ENCODE results near the gene SLC6A20. TPM values are rescaled to one million over a fixed set of nuclear protein-coding genes. Genes with fewer than 3 reads are reported as not detected.

The SLC6A20 gene
- total and polyA plus RNA-seq, 4 donors, result 0.08 to 0.16 (median 0.10) TPM; not detected in 1

DNA sequence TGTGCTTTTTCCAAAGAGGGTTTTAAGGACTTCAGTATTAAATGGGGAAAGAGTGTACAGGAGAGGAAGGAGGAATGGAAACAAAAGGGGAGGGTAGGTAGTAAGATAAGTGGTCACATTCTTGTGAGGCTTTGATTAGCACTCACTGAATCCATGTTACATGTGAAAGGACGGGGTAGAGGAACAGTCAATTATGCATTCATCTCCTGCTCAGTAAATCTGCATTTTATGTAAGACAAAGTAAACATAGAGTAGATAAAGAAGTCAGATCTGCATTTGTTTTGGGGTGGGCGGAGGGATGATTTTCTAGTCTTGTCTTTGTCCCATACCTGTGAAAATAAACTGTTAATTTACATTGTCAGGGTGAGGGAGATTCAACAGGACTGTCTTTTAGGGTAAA lies 56.3 kb downstream of the SLC6A20 start:
- peaks cover 0 to 9% (median 0%) of the 10 kb centered on the region in 4 donors for H3K4me1 ChIP-seq (ENCODE audit: control insufficient read depth in 4 of 4, insufficient read depth in 4 of 4, low read length in 3 of 4)
- H3K36me3 ChIP-seq (ENCODE audit: control insufficient read depth in 4 of 4, insufficient read depth in 3 of 4, low read depth in 1 of 4, low read length in 3 of 4), result peaks cover 10 to 59% (median 44%) of the 10 kb centered on the region in 4 donors
- no peaks in the 10 kb centered on the region for H3K27me3 ChIP-seq (ENCODE audit: control insufficient read depth in 4 of 4, insufficient read depth in 4 of 4, low read length in 3 of 4)
- no peak overlapping the region for H3K9ac ChIP-seq (ENCODE audit: low read depth in 1 of 2, low read length in 2 of 2)
- TF ChIP-seq YY1 (IDR thresholded peaks at IDR 0.05), result no peak
- TF ChIP-seq JUND (IDR thresholded peaks at IDR 0.05), result no peak
- TF ChIP-seq, protein P1, sequence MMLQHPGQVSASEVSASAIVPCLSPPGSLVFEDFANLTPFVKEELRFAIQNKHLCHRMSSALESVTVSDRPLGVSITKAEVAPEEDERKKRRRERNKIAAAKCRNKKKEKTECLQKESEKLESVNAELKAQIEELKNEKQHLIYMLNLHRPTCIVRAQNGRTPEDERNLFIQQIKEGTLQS (IDR thresholded peaks at IDR 0.05), result no peak
- TF ChIP-seq SP1 (IDR thresholded peaks at IDR 0.05), result no peak
- no peak for TF ChIP-seq FOXA2 (IDR thresholded peaks at IDR 0.05)
- TF ChIP-seq GABPA (IDR thresholded peaks at IDR 0.05 in 1 of 2, conservative IDR thresholded peaks at IDR 0.05 in 1 of 2), result no peak
- TF ChIP-seq HNF4G (IDR thresholded peaks at IDR 0.05), result no peak
- TF ChIP-seq, protein P2, sequence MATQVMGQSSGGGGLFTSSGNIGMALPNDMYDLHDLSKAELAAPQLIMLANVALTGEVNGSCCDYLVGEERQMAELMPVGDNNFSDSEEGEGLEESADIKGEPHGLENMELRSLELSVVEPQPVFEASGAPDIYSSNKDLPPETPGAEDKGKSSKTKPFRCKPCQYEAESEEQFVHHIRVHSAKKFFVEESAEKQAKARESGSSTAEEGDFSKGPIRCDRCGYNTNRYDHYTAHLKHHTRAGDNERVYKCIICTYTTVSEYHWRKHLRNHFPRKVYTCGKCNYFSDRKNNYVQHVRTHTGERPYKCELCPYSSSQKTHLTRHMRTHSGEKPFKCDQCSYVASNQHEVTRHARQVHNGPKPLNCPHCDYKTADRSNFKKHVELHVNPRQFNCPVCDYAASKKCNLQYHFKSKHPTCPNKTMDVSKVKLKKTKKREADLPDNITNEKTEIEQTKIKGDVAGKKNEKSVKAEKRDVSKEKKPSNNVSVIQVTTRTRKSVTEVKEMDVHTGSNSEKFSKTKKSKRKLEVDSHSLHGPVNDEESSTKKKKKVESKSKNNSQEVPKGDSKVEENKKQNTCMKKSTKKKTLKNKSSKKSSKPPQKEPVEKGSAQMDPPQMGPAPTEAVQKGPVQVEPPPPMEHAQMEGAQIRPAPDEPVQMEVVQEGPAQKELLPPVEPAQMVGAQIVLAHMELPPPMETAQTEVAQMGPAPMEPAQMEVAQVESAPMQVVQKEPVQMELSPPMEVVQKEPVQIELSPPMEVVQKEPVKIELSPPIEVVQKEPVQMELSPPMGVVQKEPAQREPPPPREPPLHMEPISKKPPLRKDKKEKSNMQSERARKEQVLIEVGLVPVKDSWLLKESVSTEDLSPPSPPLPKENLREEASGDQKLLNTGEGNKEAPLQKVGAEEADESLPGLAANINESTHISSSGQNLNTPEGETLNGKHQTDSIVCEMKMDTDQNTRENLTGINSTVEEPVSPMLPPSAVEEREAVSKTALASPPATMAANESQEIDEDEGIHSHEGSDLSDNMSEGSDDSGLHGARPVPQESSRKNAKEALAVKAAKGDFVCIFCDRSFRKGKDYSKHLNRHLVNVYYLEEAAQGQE (IDR thresholded peaks at IDR 0.05), result no peak
- no peak for TF ChIP-seq EGR1 (IDR thresholded peaks at IDR 0.05; ENCODE audit: low read depth in 2 of 2)
- no peak for TF ChIP-seq HNF4A (conservative IDR thresholded peaks at IDR 0.05)
- TF ChIP-seq, protein P3, sequence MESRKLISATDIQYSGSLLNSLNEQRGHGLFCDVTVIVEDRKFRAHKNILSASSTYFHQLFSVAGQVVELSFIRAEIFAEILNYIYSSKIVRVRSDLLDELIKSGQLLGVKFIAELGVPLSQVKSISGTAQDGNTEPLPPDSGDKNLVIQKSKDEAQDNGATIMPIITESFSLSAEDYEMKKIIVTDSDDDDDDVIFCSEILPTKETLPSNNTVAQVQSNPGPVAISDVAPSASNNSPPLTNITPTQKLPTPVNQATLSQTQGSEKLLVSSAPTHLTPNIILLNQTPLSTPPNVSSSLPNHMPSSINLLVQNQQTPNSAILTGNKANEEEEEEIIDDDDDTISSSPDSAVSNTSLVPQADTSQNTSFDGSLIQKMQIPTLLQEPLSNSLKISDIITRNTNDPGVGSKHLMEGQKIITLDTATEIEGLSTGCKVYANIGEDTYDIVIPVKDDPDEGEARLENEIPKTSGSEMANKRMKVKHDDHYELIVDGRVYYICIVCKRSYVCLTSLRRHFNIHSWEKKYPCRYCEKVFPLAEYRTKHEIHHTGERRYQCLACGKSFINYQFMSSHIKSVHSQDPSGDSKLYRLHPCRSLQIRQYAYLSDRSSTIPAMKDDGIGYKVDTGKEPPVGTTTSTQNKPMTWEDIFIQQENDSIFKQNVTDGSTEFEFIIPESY (IDR thresholded peaks at IDR 0.05), result no peak
- TF ChIP-seq TAF1 (conservative IDR thresholded peaks at IDR 0.05), result no peak
- no peak for TF ChIP-seq NR2F2 (IDR thresholded peaks at IDR 0.05)
- no peak for TF ChIP-seq RAD21 (IDR thresholded peaks at IDR 0.05)
- TF ChIP-seq FOXA1 (IDR thresholded peaks at IDR 0.05), result no peak
- no peaks in the 10 kb centered on the region for H3K9me3 ChIP-seq (ENCODE audit: control insufficient read depth in 4 of 4, low read length in 3 of 4)
- H3K4me3 ChIP-seq (ENCODE audit: low read depth in 1 of 3, low read length in 3 of 3), result no peak overlapping the region
- H3K27ac ChIP-seq (ENCODE audit: low read depth in 1 of 2, low read length in 2 of 2), result no peak overlapping the region
- no peak for DNase-seq (ENCODE audit: low spot score)
- WGBS, result 96% methylated on average over 2 of the region's 2 CpGs

DNA sequence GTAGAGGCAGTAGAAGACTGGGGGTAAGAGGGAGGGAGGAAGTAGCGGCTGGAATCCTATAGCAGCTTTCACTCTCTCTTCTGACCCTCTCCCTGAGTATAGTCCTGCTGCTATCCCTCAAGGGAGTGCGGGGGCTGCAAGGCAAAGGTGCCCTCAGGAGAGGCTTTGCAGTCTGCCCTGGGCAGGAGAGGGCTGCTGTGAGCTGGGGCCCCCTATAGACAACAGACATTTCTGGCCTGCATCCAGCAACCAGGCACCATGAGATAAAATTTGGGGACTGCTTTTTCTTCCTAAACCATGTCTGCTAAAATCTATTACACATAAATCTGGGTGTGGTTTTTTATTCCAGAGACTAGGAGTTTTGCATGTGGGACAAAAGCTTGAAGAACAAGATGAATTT lies 59.1 kb downstream of the SLC6A20 start:
- Histone ChIP-seq H3K9me3 (ENCODE audit: control insufficient read depth in 4 of 4, low read length in 3 of 4) (no peaks in the 10 kb centered on the region), H3K27me3 (ENCODE audit: control insufficient read depth in 4 of 4, insufficient read depth in 4 of 4, low read length in 3 of 4) (no peaks in the 10 kb centered on the region), H3K27ac (ENCODE audit: low read depth in 1 of 2, low read length in 2 of 2) (no peak overlapping the region), H3K36me3 (ENCODE audit: control insufficient read depth in 4 of 4, insufficient read depth in 3 of 4, low read depth in 1 of 4, low read length in 3 of 4) (peaks cover 7 to 62% (median 46%) of the 10 kb centered on the region in 4 donors), H3K4me3 (ENCODE audit: low read depth in 1 of 3, low read length in 3 of 3) (no peak overlapping the region), H3K4me1 (ENCODE audit: control insufficient read depth in 4 of 4, insufficient read depth in 4 of 4, low read length in 3 of 4) (peaks cover 0 to 6% (median 0%) of the 10 kb centered on the region in 4 donors), H3K9ac (ENCODE audit: low read depth in 1 of 2, low read length in 2 of 2) (no peak overlapping the region)
- DNase-seq (ENCODE audit: low spot score), result no peak
- TF ChIP-seq HNF4G (IDR thresholded peaks at IDR 0.05) (no peak), EGR1 (IDR thresholded peaks at IDR 0.05; ENCODE audit: low read depth in 2 of 2) (no peak), YY1 (IDR thresholded peaks at IDR 0.05) (no peak), SP1 (IDR thresholded peaks at IDR 0.05) (no peak)
- TF ChIP-seq, protein P4, sequence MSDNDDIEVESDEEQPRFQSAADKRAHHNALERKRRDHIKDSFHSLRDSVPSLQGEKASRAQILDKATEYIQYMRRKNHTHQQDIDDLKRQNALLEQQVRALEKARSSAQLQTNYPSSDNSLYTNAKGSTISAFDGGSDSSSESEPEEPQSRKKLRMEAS (IDR thresholded peaks at IDR 0.05), result no peak
- TF ChIP-seq, protein P3 (IDR thresholded peaks at IDR 0.05), result no peak
- 96% methylated on average over 2 of the region's 2 CpGs for WGBS
